ENCODE data around the gene HSF2BP. TPM values are rescaled to one million over a fixed set of nuclear protein-coding genes. Genes with fewer than 3 reads are reported as not detected.
A peak's percentile ranks its signal among the peaks of the same experiment; 100 is the strongest.
"Not testable (repeated sequence)": the region's sequence is repeated elsewhere in the genome, so short reads cannot be mapped to it uniquely, and the experiment has no call there.

Gene HSF2BP
- polyA plus RNA-seq, 3 donors: 1.8 to 2.5 (median 2.0) TPM

DNA sequence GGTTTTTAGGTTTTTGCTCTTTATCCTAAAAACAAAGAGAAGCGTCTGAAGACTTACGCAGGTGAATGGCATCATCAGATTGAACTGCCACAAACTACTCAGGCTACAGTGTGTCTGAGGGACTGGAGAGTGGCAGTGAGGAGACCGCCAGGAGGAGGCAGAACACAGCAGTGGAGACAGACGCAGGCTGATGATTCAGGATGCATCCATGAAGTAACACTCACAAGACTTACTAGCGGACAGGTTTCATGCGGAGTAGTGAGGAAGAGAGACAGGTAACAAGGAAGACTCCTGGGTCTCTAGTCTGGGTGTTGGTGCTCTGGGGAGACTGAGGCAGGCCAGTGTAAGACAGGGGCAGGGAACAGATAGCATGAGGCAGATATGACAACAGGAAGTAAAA, 5.7 kb downstream of the HSF2BP start:
- no peak for DNase-seq (ENCODE audit: low read depth in 3 of 3, low spot score in 2 of 3)

DNA sequence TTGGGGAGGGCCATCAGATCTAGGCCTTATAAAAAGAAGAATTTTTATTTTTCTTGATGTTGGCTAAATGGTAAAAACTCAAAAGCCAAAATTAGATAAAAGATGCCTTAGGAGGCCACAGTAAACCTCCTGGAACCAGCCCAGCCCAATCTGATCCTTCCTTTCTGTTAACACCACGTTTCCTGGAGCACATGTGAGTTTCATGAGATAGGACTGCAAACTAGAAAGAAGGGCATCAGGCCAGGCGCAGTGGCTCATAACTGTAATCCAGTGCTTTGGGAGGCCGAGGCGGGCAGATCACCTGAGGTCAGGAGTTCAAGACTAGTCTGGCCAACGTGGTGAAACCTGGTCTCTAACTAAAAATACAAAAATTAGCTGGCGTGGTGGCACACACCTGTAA, 6.7 kb downstream of the HSF2BP start:
- no peak for DNase-seq (ENCODE audit: low read depth in 3 of 3, low spot score in 2 of 3)

- DNase-seq (ENCODE audit: low read depth in 3 of 3, low spot score in 2 of 3): not testable (repeated sequence)
Measured at GRCh38 chr21:43651926-43652325, 7.4 kb downstream of the HSF2BP start.

DNA sequence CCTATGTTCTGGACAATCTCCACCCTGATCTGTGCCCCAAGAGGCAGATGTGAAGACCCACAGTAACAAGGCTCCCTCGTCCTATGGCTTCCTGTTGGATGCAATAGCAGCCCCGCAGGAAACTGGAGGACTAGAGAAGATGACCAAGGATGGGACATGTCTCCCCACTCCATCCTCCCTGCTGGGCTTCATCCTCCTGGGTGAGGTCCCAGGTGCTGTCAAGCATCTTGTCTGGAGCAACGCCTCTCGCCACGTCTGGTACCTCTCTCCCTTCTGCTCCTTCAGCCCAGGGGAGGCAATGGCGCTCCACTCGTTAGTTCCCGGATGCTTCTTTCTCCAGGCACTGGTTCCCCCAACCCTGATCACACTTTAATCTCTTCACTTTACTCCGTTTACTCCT, 11.1 kb downstream of the HSF2BP start:
- no peak for DNase-seq (ENCODE audit: low read depth in 3 of 3, low spot score in 2 of 3)

DNA sequence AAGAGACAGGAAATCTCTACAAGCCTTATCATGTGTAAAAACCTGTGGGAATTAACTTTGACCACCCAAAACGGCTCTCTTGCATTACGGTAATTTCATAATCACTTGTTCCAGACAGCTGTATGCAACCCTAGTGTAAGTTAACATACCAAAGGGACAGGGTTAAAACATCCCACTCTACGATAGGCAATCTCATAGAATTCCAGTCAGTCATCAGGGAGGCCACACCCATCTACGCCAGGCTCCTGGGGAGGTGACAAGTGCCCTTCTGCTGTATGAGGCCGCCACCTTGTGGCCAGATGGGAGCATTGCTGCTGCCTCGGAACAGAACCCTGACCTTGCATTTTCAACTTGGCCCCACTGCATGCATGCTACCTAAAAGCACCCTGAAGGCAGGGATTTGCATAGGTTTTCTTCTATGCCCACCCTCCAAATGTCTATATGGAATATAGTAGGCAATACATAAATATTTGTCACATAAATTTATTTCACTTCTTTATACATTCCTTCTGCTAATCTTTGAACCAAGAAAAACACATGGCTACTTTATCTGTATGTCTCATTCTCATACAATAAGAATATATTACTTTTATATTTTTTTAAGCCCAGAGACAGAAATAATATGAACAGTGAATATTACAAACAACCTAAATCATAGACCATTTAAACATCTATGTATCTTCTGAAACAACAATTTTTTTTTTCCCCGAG, 12.6 kb downstream of the HSF2BP start:
- peak; percentile 69 to 77 (median 72) for DNase-seq (ENCODE audit: low read depth in 3 of 3, low spot score in 2 of 3)

- DNase-seq (ENCODE audit: low read depth in 3 of 3, low spot score in 2 of 3): no peak
Measured at GRCh38 chr21:43645976-43646375, 13.3 kb downstream of the HSF2BP start.

- peak in 2 of 3 donors; percentile 41 to 46 for DNase-seq (ENCODE audit: low read depth in 3 of 3, low spot score in 2 of 3)
Measured at GRCh38 chr21:43645136-43645891, 14.0 kb downstream of the HSF2BP start.

DNA sequence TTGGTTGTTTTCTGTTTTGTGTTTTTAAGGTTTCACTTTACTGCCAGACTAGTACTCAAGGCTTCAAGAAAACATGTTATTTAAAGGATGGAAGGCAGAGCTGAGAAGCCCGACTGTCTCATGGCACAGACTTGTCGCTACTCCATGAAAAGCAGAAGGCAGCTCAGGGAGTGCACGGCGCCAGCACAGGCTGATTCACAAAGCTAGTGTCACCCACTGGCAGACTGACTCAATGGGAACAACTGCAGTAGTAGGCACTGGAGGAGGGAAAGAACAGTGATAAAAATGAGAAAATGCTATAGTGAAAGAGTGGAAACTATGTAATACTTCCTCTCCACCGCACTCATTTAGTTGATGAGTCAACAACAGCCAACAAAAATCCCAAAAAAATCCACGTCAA, 14.7 kb downstream of the HSF2BP start:
- no peak for DNase-seq (ENCODE audit: low read depth in 3 of 3, low spot score in 2 of 3)

DNA sequence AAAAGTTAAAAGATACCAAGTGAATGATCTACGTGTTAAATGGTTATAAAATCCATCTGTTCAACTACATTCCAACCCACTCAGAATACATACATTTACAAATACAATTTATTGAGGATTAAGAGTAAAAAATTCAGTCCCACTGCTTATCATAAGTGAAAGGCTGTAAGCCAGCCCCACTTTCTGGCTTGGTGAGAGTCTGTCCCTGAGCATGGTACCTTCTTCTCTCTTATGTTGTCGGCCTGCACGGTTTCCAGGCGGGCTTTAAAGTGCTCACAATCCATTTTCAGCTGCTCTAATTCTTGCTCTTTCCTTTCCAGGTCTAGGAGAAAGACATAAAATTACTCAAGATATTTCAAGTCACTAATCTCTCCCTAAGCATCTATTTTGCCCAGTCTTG, 15.2 kb downstream of the HSF2BP start:
- DNase-seq (ENCODE audit: low read depth in 3 of 3, low spot score in 2 of 3): no peak

DNA sequence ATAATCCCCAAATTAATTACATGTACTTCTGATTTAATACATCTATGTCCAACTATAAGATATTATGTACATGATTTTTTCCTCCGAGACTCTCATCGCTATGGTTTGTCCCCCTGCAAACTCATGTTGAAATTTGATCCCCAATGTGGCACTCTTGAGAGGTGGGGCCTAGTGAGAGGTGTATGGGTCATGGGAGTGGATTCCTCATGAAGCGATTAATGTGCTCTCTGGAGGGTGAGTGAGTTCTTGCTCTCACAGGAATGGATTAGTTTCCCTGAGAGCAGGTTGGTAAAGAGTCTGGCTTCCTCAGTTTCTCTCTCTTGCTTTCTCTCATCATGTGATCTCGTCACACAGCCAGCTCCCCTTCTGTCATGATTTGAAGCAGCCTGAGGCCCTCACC, 16.1 kb downstream of the HSF2BP start:
- no peak for DNase-seq (ENCODE audit: low read depth in 3 of 3, low spot score in 2 of 3)

GRCh38 chr21:43640400-43640799, 18.9 kb downstream of the HSF2BP start:
- DNase-seq (ENCODE audit: low read depth in 3 of 3, low spot score in 2 of 3): no peak

GRCh38 chr21:43639470-43640353, 19.6 kb downstream of the HSF2BP start:
- DNase-seq (ENCODE audit: low read depth in 3 of 3, low spot score in 2 of 3): no peak

GRCh38 chr21:43637530-43638158, 21.6 kb downstream of the HSF2BP start:
- DNase-seq (ENCODE audit: low read depth in 3 of 3, low spot score in 2 of 3): no peak

GRCh38 chr21:43635436-43635835, 23.9 kb downstream of the HSF2BP start:
- no peak for DNase-seq (ENCODE audit: low read depth in 3 of 3, low spot score in 2 of 3)

DNA sequence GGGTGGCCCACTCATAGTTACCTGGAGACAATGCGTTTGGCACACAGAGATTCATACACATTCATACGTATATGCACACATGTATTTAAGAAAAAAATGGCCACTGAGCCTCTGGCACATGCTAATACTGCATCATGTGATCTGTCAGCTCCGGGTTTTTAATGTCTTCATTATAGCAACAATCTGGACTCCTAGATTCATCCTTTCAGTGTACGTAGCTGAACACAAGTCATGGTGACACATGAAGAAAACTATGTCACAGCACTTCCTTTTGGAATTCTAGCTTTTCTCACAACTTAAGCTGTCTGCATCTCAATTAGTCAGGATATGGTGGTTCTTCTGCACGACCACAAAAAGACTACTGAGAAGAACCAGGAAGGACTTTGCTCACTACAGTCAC, 24.7 kb downstream of the HSF2BP start:
- no peak for DNase-seq (ENCODE audit: low read depth in 3 of 3, low spot score in 2 of 3)

DNA sequence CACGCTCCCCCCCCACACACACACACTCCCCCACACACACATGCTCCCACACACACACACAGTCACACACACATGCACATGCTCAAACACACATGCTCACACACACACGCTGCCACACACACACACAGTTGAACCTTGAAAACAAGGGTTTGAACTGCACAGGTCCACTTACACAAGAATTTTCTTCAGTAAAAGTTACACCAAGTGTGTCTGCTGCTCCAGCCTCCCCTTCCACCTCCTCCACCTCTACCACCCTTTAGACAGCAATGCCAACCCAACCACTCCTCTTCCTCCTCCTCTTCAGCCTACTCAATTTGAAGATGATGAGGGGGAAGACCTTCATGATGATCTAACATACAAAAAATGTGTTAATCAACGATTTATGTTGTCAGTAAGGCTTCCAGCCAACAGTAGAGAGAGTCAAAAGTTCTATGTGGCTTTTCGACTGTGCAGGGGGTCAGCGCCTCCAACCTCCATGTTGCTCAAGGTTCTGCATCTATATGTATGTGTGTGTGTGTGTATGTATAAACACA, 26.8 kb downstream of the HSF2BP start:
- DNase-seq (ENCODE audit: low read depth in 3 of 3, low spot score in 2 of 3): no peak

DNA sequence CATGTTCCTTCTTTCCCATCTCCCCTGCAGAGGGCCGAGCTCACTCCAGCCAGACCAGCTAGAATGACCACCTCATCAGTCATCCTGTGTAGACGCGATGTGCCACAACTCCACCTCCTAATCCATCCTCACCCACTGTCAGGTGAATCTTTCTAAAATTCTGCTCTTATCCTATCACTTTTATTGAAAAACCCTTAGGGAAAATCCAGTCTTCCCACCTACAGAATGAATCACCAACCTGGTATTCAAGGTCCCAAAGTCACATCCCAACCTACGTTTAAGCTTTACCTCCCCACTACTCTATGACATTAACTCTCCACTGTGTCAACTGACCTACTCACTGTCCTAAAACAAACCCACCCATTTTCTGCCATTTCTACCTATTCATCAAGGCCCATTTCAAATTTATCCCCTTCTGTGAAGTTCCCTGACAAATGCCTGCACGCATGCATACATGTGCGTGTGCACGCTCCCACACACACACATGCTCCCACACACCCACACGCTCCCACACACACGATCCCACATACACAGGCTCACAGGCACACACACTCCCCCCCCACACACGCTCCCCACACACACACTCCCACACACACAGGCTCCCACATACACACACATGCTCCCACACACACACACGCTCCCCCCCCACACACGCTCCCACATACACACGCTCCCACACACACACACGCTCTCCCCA, 27.7 kb downstream of the HSF2BP start:
- DNase-seq (ENCODE audit: low read depth in 3 of 3, low spot score in 2 of 3): no peak

DNA sequence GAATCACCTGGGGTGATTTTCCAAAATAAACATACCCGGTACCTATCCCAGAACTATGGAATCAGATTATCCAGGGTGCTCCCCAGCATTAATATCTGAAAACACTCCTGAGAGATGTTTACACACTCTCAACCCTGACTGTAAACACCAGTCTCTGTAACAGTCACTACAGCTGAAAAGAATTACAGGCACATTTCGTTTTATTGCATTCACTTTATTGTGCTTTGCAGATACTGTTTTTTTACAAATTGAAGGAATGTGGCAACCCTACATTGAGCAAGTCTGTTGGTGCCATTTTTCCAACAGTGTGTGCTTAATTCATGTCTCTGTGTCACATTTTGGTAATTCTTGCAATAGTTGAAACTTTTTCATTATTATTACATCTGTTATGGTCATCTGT, 31.8 kb downstream of the HSF2BP start:
- no peak for DNase-seq (ENCODE audit: low read depth in 3 of 3, low spot score in 2 of 3)

GRCh38 chr21:43626390-43626789, 32.9 kb downstream of the HSF2BP start:
- DNase-seq (ENCODE audit: low read depth in 3 of 3, low spot score in 2 of 3): no peak

DNA sequence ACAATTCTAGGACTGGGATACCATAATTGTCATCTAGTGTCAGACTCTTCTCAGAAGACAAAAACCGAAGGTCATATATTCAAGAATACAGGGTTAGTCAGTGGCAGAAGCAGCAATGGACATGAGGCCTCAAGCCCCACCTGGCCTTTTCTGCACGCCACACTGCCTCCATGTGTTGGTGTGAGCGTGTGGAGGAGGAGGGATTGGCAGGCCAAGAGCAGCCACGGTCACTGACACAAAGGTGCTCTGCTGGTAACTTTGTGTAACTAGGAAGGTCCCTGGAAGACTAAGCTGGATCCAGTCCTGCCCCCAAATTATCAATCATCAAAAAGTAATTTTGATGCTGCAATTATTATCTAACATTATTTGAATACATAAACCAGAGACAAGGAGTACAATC, 34.9 kb downstream of the HSF2BP start:
- no peak for DNase-seq (ENCODE audit: low read depth in 3 of 3, low spot score in 2 of 3)
